Neuronal stem cell (in vitro differentiated cells): ENCODE measurements around the gene MFNG.
"Not testable (repeated sequence)": the region's sequence is repeated elsewhere in the genome, so short reads cannot be mapped to it uniquely, and the experiment has no call there.

Experiments
- DNase-seq: peaks from one replicate; pipeline ENCODE4 v3.0.0-alpha.2; 2013; ENCODE audit warnings: low spot score
- H2AFZ ChIP-seq: one replicate; pipeline ENCODE4 v1.6.1; 2013; ENCODE audit warnings: mild to moderate bottlenecking, low read length, inconsistent platforms
- H2AK5ac ChIP-seq: 2 replicates; pipeline ENCODE4 v1.6.1; 2013; ENCODE audit warnings: low read depth, mild to moderate bottlenecking, inconsistent platforms, low read length, moderate library complexity, mixed read lengths
- H2BK120ac ChIP-seq: 2 replicates; pipeline ENCODE4 v1.6.1; 2013; ENCODE audit warnings: low read depth, mild to moderate bottlenecking, inconsistent platforms, low read length, moderate library complexity, mixed read lengths
- H2BK12ac ChIP-seq: one replicate; pipeline ENCODE4 v1.6.1; 2013; ENCODE audit warnings: low read length, inconsistent platforms
- H2BK15ac ChIP-seq: 2 replicates; pipeline ENCODE4 v1.6.1; 2013; ENCODE audit warnings: mild to moderate bottlenecking, low read length, inconsistent platforms, mixed read lengths
- H2BK5ac ChIP-seq: one replicate; pipeline ENCODE4 v1.6.1; 2013; ENCODE audit warnings: inconsistent platforms, mild to moderate bottlenecking, low read length, moderate library complexity
- H3K14ac ChIP-seq: one replicate; pipeline ENCODE4 v1.6.1; 2013; ENCODE audit warnings: low read length, inconsistent platforms
- H3K18ac ChIP-seq: 2 replicates; pipeline ENCODE4 v1.6.1; 2013; ENCODE audit warnings: low read length, inconsistent platforms
- H3K23ac ChIP-seq: 2 replicates; pipeline ENCODE4 v1.6.1; 2013; ENCODE audit warnings: low read depth, mild to moderate bottlenecking, mixed read lengths, low read length, inconsistent platforms; ENCODE audit not compliant: poor library complexity
- H3K27ac ChIP-seq: replicated peaks from 3 replicates; pipeline ENCODE4 v1.5.1; 2013; ENCODE audit warnings: low read length, inconsistent platforms
- H3K27me3 ChIP-seq, 3 experiments: 2 replicates each; pipeline ENCODE4 v1.6.1; 2013; ENCODE audit warnings: low read length in 3 of 3, mild to moderate bottlenecking in 2 of 3, inconsistent platforms in 1 of 3, low read depth in 1 of 3, mixed read lengths in 1 of 3, moderate library complexity in 1 of 3; ENCODE audit not compliant: control insufficient read depth in 3 of 3, insufficient read depth in 3 of 3
- H3K36me3 ChIP-seq, 2 donors: replicated peaks in 1 of 2; 2 replicates each; pipeline ENCODE4 v1.6.1; 2013; ENCODE audit warnings: low read length in 2 of 2; ENCODE audit not compliant: control insufficient read depth in 2 of 2, insufficient read depth in 2 of 2
- H3K4ac ChIP-seq: 2 replicates; pipeline ENCODE4 v1.6.1; 2013; ENCODE audit warnings: inconsistent platforms, mild to moderate bottlenecking, low read length, moderate library complexity
- H3K4me1 ChIP-seq, 2 donors: 1 replicate in 1 of 2; 2 replicates in 1 of 2; pipeline ENCODE4 v1.6.1; 2013; ENCODE audit warnings: low read length in 2 of 2, low read depth in 1 of 2; ENCODE audit not compliant: control insufficient read depth in 2 of 2, insufficient read depth in 1 of 2
- H3K4me2 ChIP-seq: one replicate; pipeline ENCODE4 v1.6.1; 2013; ENCODE audit warnings: mild to moderate bottlenecking, low read length, inconsistent platforms; ENCODE audit not compliant: insufficient read depth, poor library complexity, severe bottlenecking
- H3K4me3 ChIP-seq, 2 donors: 2 replicates each; pipeline ENCODE4 v1.5.1; 2013; ENCODE audit warnings: low read length in 2 of 2, mild to moderate bottlenecking in 2 of 2, inconsistent platforms in 1 of 2, moderate library complexity in 1 of 2
- H3K79me1 ChIP-seq: one replicate; pipeline ENCODE4 v1.6.1; 2013; ENCODE audit warnings: low read depth, mild to moderate bottlenecking, inconsistent platforms, low read length, moderate library complexity
- H3K9ac ChIP-seq: one replicate; pipeline ENCODE4 v1.6.1; 2013; ENCODE audit warnings: mild to moderate bottlenecking, low read depth, low read length, inconsistent platforms; ENCODE audit not compliant: poor library complexity
- H3K9me3 ChIP-seq, 2 donors: replicated peaks in 1 of 2; 2 replicates each; pipeline versions ENCODE3 to v1.6.1; 2013; ENCODE audit warnings: low read length in 2 of 2, mild to moderate bottlenecking in 2 of 2, inconsistent platforms in 1 of 2, low read depth in 1 of 2, mixed read lengths in 1 of 2, moderate library complexity in 1 of 2; ENCODE audit not compliant: control insufficient read depth in 2 of 2, insufficient read depth in 1 of 2
- H4K8ac ChIP-seq: one replicate; pipeline ENCODE4 v1.6.1; 2013; ENCODE audit warnings: low read depth, mild to moderate bottlenecking, inconsistent platforms, low read length, moderate library complexity
- H4K91ac ChIP-seq: one replicate; pipeline ENCODE4 v1.6.1; 2013; ENCODE audit warnings: low read length, low read depth, mild to moderate bottlenecking, inconsistent platforms; ENCODE audit not compliant: poor library complexity
- WGBS, 2 donors: extraction: QIAGEN DNeasy Blood & Tissue Kit; methylation state at CpG; one replicate each; pipeline ENCODE4 v1.1.7; 2013; ENCODE audit warnings: missing lambda C conversion rate in 2 of 2, mixed read lengths in 1 of 2; ENCODE audit not compliant: insufficient read length in 2 of 2, insufficient replicate concordance in 1 of 2; ENCODE audit errors: extremely low coverage in 2 of 2; 5-methylcytosine and 5-hydroxymethylcytosine counted together

Gene MFNG

DNA sequence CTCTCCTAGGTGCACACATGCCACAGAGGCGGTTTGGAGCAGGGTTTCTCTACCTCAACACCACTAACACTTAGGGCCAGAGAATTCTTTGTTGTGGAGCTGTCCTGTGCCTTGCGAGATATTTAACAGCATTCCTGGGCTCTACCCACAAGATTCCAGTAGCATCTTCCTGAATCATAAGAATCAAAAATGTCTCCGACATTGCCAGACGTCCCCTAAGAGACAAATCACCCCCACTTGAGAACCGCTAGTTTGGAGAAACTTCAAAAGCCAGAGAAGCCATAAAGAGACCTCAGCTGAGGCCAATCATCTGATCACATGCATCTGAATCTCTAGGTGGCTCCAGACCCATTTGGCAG, 16.1 kb downstream of the MFNG start:
- Histone ChIP-seq H3K4me2 (no peak overlapping the region), H3K4me3 (no peak overlapping the region), H3K27me3 (peaks cover 0 to 43% (median 0%) of the 10 kb centered on the region in 3 experiments), H3K79me1 (no peaks in the 10 kb centered on the region), H4K91ac (no peak overlapping the region), H2BK12ac (no peak overlapping the region), H3K23ac (no peak overlapping the region), H3K4me1 (peaks cover 0 to 6% of the 10 kb centered on the region in 2 donors), H4K8ac (no peak overlapping the region), H2BK120ac (no peak overlapping the region), H2AK5ac (no peak overlapping the region), H3K27ac (no peak overlapping the region), H3K9ac (no peak overlapping the region), H2BK5ac (no peak overlapping the region), H3K18ac (no peak overlapping the region), H3K4ac (no peak overlapping the region), H3K9me3 (no peaks in the 10 kb centered on the region), H3K14ac (no peak overlapping the region), H2AFZ (no peak overlapping the region), H2BK15ac (no peak overlapping the region), H3K36me3 (no peaks in the 10 kb centered on the region)
- no CpG with 5 or more reads among the region's 5 CpGs for WGBS, 2 donors
- no peak for DNase-seq

DNA sequence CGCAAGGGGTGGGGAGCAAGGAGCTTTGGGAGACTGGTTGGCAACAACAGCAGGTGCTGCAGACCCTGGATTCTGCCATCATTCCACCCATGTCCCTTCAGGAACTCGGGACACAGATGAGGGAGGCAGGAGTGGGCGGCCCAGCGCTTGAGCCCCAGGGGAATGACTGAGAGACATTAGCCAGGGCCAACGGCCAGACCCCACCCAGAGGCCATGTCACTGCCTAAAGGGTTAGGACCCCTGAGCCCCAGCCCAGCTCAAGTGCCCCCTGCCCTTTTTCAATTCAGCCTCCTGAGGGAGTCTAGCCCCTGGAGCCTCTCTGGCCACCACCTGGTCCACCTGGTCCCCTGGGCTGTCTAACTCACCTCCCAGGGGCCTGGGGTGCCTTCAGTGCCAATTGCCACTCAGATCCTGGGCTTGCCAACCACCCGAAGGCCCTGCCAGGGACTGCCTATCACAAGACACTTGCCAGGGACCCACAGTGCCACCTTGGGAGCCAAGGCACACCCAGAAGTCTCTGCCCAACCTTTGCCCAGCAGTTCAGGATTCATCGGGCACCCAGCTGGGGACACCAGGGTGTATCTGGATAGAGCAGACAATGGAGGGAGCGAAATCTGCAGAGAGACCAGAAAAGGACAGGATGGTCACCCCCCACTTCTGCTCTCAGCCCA, 16.6 kb downstream of the MFNG start:
- Histone ChIP-seq H3K4me1 (peaks cover 0 to 6% of the 10 kb centered on the region in 2 donors), H3K4me3 (no peak overlapping the region), H3K18ac (peak overlapping the region; percentile 60), H3K14ac (no peak overlapping the region), H2AFZ (no peak overlapping the region), H2BK5ac (no peak overlapping the region), H4K8ac (no peak overlapping the region), H2BK12ac (no peak overlapping the region), H3K23ac (no peak overlapping the region), H4K91ac (no peak overlapping the region), H2AK5ac (no peak overlapping the region), H3K27ac (no peak overlapping the region), H3K9me3 (no peaks in the 10 kb centered on the region), H3K4me2 (no peak overlapping the region), H2BK15ac (no peak overlapping the region), H3K36me3 (no peaks in the 10 kb centered on the region), H3K27me3 (peaks cover 0 to 43% (median 0%) of the 10 kb centered on the region in 3 experiments), H2BK120ac (no peak overlapping the region), H3K79me1 (no peaks in the 10 kb centered on the region), H3K9ac (peak overlapping the region; percentile 3), H3K4ac (no peak overlapping the region)
- no CpG with 5 or more reads among the region's 8 CpGs for WGBS, 2 donors
- no peak for DNase-seq

DNA sequence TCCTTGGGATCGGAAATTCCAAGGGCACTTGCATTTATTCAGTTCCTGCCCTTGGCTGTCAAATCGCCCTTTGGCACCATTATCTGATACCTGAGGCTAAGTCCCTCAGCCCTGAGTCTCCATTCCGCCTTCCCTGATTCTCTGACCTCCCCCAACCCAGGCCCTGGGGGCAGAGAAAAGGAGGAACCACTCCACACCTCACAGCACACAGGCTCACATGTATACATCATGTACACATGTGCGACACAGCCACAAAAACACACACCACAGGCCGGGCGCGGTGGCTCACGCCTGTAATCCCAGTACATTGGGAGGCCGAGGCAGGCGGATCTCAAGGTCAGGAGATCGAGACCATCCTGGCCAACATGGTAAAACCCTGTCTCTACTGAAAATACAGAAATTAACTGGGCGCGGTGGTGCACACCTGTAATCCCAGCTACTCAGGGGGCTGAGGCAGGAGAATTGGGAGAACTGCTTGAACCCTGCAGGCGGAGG, 17.9 kb downstream of the MFNG start:
- not testable (repeated sequence) for H3K9ac ChIP-seq, H2AFZ ChIP-seq, H3K4me1 ChIP-seq, H3K14ac ChIP-seq, H3K4me2 ChIP-seq, H2BK5ac ChIP-seq, H3K36me3 ChIP-seq, H4K91ac ChIP-seq, H3K27ac ChIP-seq, H3K4me3 ChIP-seq, H3K4ac ChIP-seq, H2BK15ac ChIP-seq, H2BK12ac ChIP-seq, H2BK120ac ChIP-seq, H4K8ac ChIP-seq, H3K79me1 ChIP-seq, H3K9me3 ChIP-seq, H3K23ac ChIP-seq, DNase-seq
- peak overlapping the region; percentile 40 for H2AK5ac ChIP-seq
- H3K18ac ChIP-seq, result peak overlapping the region; percentile 13
- no CpG with 5 or more reads among the region's 14 CpGs for WGBS, 2 donors
- peaks cover 0 to 43% (median 0%) of the 10 kb centered on the region in 3 experiments for H3K27me3 ChIP-seq

DNA sequence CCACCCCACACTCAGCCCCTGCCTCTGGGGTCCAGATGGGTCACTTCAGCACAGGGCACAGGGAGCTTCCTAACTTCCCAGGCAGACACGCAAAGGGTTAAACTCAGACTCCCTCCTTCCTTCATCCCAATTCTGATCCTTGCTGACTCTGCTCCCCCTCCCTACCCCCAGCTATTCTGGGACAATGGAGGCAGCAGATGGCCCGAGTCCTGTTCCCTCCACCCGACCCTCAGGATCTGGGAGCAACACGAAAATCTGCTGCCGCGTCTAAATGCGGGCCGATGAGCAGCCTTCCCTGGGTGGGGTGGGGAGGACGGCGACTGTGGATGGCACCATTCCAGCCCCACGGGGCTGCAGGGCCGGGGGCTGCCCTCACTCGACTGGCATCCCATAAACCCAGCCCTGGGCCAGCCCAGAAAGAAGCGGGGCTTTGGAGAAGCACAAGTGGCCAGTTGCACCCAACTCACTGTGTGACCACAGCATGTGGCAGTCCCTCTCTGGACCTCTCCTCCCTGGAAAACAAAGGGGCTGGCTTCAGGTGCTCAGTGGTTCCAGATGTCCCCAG, 18.7 kb downstream of the MFNG start:
- no peak overlapping the region for H2BK15ac ChIP-seq
- no peak overlapping the region for H4K91ac ChIP-seq
- H2AK5ac ChIP-seq, result no peak overlapping the region
- H3K79me1 ChIP-seq, result no peaks in the 10 kb centered on the region
- H3K9me3 ChIP-seq, result no peaks in the 10 kb centered on the region
- H3K36me3 ChIP-seq, result no peaks in the 10 kb centered on the region
- no peak overlapping the region for H2BK12ac ChIP-seq
- H3K23ac ChIP-seq, result no peak overlapping the region
- H2BK120ac ChIP-seq, result no peak overlapping the region
- no peak overlapping the region for H3K4me3 ChIP-seq
- no CpG with 5 or more reads among the region's 14 CpGs for WGBS, 2 donors
- no peak overlapping the region for H4K8ac ChIP-seq
- peaks cover 0 to 43% (median 0%) of the 10 kb centered on the region in 3 experiments for H3K27me3 ChIP-seq
- no peak overlapping the region for H3K4ac ChIP-seq
- peaks cover 3 to 6% of the 10 kb centered on the region in 2 donors for H3K4me1 ChIP-seq
- no peak for DNase-seq
- H3K14ac ChIP-seq, result no peak overlapping the region
- no peak overlapping the region for H3K27ac ChIP-seq
- peak overlapping the region; percentile 20 for H3K18ac ChIP-seq
- H2BK5ac ChIP-seq, result peak overlapping the region; percentile 0
- H3K9ac ChIP-seq, result peak overlapping the region; percentile 65
- no peak overlapping the region for H3K4me2 ChIP-seq
- H2AFZ ChIP-seq, result no peak overlapping the region
